ENCODE data around the gene GPR42.

Gene GPR42, protein sequence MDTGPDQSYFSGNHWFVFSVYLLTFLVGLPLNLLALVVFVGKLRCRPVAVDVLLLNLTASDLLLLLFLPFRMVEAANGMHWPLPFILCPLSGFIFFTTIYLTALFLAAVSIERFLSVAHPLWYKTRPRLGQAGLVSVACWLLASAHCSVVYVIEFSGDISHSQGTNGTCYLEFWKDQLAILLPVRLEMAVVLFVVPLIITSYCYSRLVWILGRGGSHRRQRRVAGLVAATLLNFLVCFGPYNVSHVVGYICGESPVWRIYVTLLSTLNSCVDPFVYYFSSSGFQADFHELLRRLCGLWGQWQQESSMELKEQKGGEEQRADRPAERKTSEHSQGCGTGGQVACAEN

GRCh38 chr19:35370722-35371121, at the start of gene GPR42:
TSS of gene GPR42 (plus strand) at chr19:35371068. CDS start at chr19:35371360, 292 bp downstream.
- H3K27me3 ChIP-seq (ENCODE audit: control insufficient read depth, insufficient read depth, low read length): no peaks in the 10 kb centered on the region
- no peaks in the 10 kb centered on the region for H3K9me3 ChIP-seq (ENCODE audit: control insufficient read depth, low read length)
- no peak within 1 kb of the TSS for H3K9ac ChIP-seq (ENCODE audit: low read length)
- H3K36me3 ChIP-seq (ENCODE audit: control insufficient read depth, insufficient read depth, low read length): no peaks in the 10 kb centered on the region
- H3K4me1 ChIP-seq (ENCODE audit: control insufficient read depth, insufficient read depth, low read length): peaks cover 10% of the 10 kb centered on the region
- no peak within 1 kb of the TSS for H3K4me3 ChIP-seq (ENCODE audit: low read length)

GRCh38 chr19:35321291-35321690, 49.6 kb upstream of the GPR42 start:
- Histone ChIP-seq H3K9ac (ENCODE audit: low read length) (no peak overlapping the region), H3K9me3 (ENCODE audit: control insufficient read depth, low read length) (no peaks in the 10 kb centered on the region), H3K4me1 (ENCODE audit: control insufficient read depth, insufficient read depth, low read length) (peaks cover 7% of the 10 kb centered on the region), H3K36me3 (ENCODE audit: control insufficient read depth, insufficient read depth, low read length) (no peaks in the 10 kb centered on the region), H3K27me3 (ENCODE audit: control insufficient read depth, insufficient read depth, low read length) (no peaks in the 10 kb centered on the region), H3K4me3 (ENCODE audit: low read length) (no peak overlapping the region)

DNA sequence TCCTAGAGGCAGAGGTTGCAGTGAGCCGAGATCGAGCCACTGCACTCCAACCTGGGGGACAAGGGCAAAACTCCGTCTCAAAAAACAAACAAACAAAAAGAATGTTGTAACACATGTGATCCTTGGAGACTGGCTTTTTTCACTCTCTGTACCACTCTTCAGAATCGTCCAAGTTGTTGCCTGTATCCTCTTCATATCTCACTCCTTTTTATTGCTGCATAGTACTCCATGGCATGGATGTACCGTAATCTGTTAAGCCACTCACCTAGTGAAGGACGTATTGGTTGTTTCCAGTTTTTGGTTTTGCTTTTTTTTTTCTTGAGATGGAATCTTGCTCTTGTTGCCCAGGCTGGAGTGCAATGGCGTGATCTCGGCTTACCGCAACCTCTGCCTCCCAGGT, 48.9 kb upstream of the GPR42 start:
- H3K4me3 ChIP-seq (ENCODE audit: low read length): no peak overlapping the region
- H3K9me3 ChIP-seq (ENCODE audit: control insufficient read depth, low read length): no peaks in the 10 kb centered on the region
- H3K27me3 ChIP-seq (ENCODE audit: control insufficient read depth, insufficient read depth, low read length): no peaks in the 10 kb centered on the region
- H3K36me3 ChIP-seq (ENCODE audit: control insufficient read depth, insufficient read depth, low read length): no peaks in the 10 kb centered on the region
- H3K4me1 ChIP-seq (ENCODE audit: control insufficient read depth, insufficient read depth, low read length): peaks cover 7% of the 10 kb centered on the region
- no peak overlapping the region for H3K9ac ChIP-seq (ENCODE audit: low read length)

DNA sequence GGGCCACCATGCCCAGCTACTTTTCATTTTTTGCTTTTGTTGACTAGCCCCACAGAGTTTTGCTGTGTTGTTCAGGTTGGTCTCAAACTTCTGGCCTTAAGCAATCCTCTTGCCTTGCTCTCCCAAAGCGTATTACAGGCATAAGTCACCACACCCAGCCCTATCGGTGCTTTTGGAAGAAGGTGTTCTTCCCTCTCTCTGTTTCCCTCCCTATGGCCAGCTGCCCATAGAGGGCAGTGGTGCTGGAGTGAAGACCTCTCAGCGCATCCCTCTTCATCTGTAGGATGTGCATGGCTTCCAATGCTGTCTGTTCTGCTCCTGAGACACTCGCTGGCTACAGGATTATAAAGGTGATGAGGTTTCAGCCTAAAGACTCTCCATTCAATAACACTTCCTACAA, 43.2 kb upstream of the GPR42 start:
- no peaks in the 10 kb centered on the region for H3K27me3 ChIP-seq (ENCODE audit: control insufficient read depth, insufficient read depth, low read length)
- H3K9me3 ChIP-seq (ENCODE audit: control insufficient read depth, low read length): no peaks in the 10 kb centered on the region
- no peak overlapping the region for H3K9ac ChIP-seq (ENCODE audit: low read length)

DNA sequence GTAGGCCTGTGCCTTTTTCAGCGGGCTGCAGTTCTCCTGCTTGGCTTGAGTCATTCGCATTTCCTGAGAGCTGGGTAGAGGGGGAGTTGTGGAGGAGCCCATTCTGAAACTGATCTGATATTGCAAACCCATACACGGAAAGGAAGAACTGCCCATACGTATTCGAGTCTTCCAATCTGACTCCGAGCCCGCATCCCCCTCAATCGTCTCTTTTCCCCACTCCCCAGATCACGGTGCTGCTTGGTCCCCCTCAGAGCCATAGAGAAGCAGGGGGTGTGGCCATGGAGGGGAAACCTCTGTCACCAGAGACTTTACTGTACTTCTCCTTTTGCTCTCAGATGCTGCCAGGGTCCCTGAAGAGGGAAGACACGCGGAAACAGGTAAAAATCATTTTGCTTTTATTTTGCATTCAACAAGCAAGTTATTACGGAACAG, 42.0 kb upstream of the GPR42 start, which contains the start of gene CD22:
CD22 (plus strand) TSS at position 337 of the 435 bp plus-strand sequence. CDS start 2,854 bp downstream, outside the sequence.
- H3K36me3 ChIP-seq (ENCODE audit: control insufficient read depth, insufficient read depth, low read length): no peaks in the 10 kb centered on the region
- no peak within 1 kb of the TSS for H3K9ac ChIP-seq (ENCODE audit: low read length)
- no peaks in the 10 kb centered on the region for H3K4me1 ChIP-seq (ENCODE audit: control insufficient read depth, insufficient read depth, low read length)
- no peaks in the 10 kb centered on the region for H3K9me3 ChIP-seq (ENCODE audit: control insufficient read depth, low read length)
- no peaks in the 10 kb centered on the region for H3K27me3 ChIP-seq (ENCODE audit: control insufficient read depth, insufficient read depth, low read length)
- no peak within 1 kb of the TSS for H3K4me3 ChIP-seq (ENCODE audit: low read length)

More for the DNA sequence above, 43.2 kb upstream of the GPR42 start:
- no peaks in the 10 kb centered on the region for H3K4me1 ChIP-seq (ENCODE audit: control insufficient read depth, insufficient read depth, low read length)
- no peaks in the 10 kb centered on the region for H3K36me3 ChIP-seq (ENCODE audit: control insufficient read depth, insufficient read depth, low read length)
- H3K4me3 ChIP-seq (ENCODE audit: low read length): no peak overlapping the region

GRCh38 chr19:35329323-35329722, 41.5 kb upstream of the GPR42 start:
- H3K4me3 ChIP-seq (ENCODE audit: low read length): no peak overlapping the region
- H3K4me1 ChIP-seq (ENCODE audit: control insufficient read depth, insufficient read depth, low read length): no peaks in the 10 kb centered on the region
- H3K9ac ChIP-seq (ENCODE audit: low read length): no peak overlapping the region
- no peaks in the 10 kb centered on the region for H3K9me3 ChIP-seq (ENCODE audit: control insufficient read depth, low read length)
- no peaks in the 10 kb centered on the region for H3K36me3 ChIP-seq (ENCODE audit: control insufficient read depth, insufficient read depth, low read length)
- no peaks in the 10 kb centered on the region for H3K27me3 ChIP-seq (ENCODE audit: control insufficient read depth, insufficient read depth, low read length)

DNA sequence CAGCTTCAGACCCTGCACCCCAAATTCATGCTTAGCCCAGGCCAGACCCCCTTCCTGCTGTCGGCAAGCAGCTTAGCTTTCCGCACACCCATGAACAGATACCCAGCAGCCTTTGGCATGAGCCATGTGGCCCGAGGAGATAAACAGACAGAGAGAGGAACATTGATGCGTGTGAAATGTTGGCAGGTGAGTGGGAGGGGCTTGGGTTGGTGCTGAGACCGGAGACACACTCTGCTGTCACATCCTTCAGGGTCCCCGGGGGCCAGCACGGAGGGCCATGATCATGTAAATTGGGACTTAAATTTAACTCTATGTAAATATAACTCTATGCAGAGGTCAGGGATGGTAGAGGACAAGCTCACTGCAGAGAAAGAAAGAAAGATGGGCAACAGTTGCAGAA, 40.4 kb upstream of the GPR42 start:
- Histone ChIP-seq H3K9me3 (ENCODE audit: control insufficient read depth, low read length) (no peaks in the 10 kb centered on the region), H3K9ac (ENCODE audit: low read length) (no peak overlapping the region), H3K4me1 (ENCODE audit: control insufficient read depth, insufficient read depth, low read length) (no peaks in the 10 kb centered on the region), H3K27me3 (ENCODE audit: control insufficient read depth, insufficient read depth, low read length) (no peaks in the 10 kb centered on the region), H3K36me3 (ENCODE audit: control insufficient read depth, insufficient read depth, low read length) (no peaks in the 10 kb centered on the region), H3K4me3 (ENCODE audit: low read length) (no peak overlapping the region)

DNA sequence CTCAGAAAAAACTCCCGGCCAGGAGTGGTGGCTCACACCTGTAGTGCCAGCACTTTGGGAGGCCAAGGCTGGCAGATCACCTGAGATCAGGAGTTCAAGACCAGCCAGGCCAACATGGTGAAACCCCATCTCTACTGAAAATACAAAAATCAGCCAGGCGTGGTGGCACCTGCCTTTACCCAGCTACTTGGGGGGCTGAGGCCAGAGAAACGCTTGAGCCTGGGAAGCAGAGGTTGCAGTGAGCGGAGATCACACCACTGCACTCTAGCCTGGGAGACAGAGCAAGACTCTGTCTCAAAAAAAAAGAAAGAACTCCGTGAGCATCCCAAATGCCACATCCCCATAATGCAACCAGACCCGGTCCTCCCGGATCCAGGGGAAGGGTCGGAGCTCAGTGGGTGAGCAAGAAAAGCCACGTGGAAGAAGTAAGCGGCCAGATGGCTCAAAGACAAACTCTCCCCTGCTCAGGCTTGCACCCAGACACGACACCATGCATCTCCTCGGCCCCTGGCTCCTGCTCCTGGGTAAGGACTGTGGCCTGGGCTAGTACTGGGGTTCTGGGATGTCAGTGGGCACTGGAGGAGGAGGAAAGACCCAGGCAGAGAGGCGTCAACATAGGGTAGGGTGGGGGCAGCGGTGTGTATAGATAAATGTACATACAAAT, 39.2 kb upstream of the GPR42 start:
- no peak overlapping the region for H3K9ac ChIP-seq (ENCODE audit: low read length)
- H3K4me1 ChIP-seq (ENCODE audit: control insufficient read depth, insufficient read depth, low read length): no peaks in the 10 kb centered on the region
- no peaks in the 10 kb centered on the region for H3K27me3 ChIP-seq (ENCODE audit: control insufficient read depth, insufficient read depth, low read length)
- no peaks in the 10 kb centered on the region for H3K9me3 ChIP-seq (ENCODE audit: control insufficient read depth, low read length)
- no peaks in the 10 kb centered on the region for H3K36me3 ChIP-seq (ENCODE audit: control insufficient read depth, insufficient read depth, low read length)
- H3K4me3 ChIP-seq (ENCODE audit: low read length): no peak overlapping the region

DNA sequence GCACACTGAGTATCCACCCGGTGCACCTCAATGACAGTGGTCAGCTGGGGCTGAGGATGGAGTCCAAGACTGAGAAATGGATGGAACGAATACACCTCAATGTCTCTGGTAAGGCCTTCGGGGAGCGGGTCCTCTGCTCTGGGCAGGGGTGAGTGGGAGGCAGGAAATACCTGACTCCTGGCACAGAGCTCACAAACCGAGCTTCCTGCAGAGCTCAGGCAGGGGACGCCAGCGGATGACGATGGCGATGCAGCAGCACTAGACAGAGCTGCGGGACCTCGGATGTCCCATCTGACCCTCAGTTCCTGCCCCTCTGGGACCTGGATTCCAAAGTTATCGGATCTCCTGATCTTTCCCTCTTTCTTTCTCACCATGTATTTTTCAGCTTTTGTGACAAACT, 38.1 kb upstream of the GPR42 start:
- no peak overlapping the region for H3K9ac ChIP-seq (ENCODE audit: low read length)
- H3K27me3 ChIP-seq (ENCODE audit: control insufficient read depth, insufficient read depth, low read length): no peaks in the 10 kb centered on the region
- no peaks in the 10 kb centered on the region for H3K36me3 ChIP-seq (ENCODE audit: control insufficient read depth, insufficient read depth, low read length)
- H3K9me3 ChIP-seq (ENCODE audit: control insufficient read depth, low read length): no peaks in the 10 kb centered on the region
- H3K4me1 ChIP-seq (ENCODE audit: control insufficient read depth, insufficient read depth, low read length): no peaks in the 10 kb centered on the region
- H3K4me3 ChIP-seq (ENCODE audit: low read length): no peak overlapping the region

GRCh38 chr19:35334144-35334753, 36.6 kb upstream of the GPR42 start:
- Histone ChIP-seq H3K4me1 (ENCODE audit: control insufficient read depth, insufficient read depth, low read length) (no peaks in the 10 kb centered on the region), H3K27me3 (ENCODE audit: control insufficient read depth, insufficient read depth, low read length) (no peaks in the 10 kb centered on the region), H3K9ac (ENCODE audit: low read length) (no peak overlapping the region), H3K36me3 (ENCODE audit: control insufficient read depth, insufficient read depth, low read length) (no peaks in the 10 kb centered on the region), H3K9me3 (ENCODE audit: control insufficient read depth, low read length) (no peaks in the 10 kb centered on the region), H3K4me3 (ENCODE audit: low read length) (no peak overlapping the region)

DNA sequence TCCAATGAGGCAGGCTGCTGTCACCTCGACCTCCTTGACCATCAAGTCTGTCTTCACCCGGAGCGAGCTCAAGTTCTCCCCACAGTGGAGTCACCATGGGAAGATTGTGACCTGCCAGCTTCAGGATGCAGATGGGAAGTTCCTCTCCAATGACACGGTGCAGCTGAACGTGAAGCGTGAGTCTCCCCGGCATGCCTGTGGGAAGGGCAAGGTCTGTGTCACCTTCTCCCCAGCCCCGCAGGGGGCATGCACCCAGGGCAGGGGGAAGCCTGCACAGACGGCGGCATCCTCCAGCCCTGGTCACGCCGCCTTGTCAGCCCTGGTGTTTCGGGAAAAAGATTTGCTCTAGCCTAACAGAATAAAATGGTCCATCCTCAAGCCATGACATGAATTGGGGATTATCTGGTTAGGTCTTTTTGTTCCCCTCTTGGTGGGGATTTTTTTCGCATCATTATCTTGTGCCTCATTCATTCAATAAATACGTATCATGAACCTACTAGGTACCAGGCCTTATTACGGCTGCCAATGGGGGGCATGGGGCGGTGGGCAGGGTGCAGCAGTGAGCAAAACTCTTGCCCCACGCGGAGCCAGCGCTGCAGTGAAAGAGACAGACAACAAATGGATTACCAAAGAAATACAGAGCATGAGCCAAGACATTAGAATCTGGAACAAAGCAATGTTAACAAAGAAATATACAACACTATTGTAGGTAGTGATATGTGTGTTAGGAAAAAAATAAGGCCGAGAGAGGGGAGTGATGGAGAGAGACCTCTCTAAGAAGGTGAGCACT, 34.5 kb upstream of the GPR42 start:
- Histone ChIP-seq H3K36me3 (ENCODE audit: control insufficient read depth, insufficient read depth, low read length) (no peaks in the 10 kb centered on the region), H3K9ac (ENCODE audit: low read length) (no peak overlapping the region), H3K4me3 (ENCODE audit: low read length) (no peak overlapping the region), H3K27me3 (ENCODE audit: control insufficient read depth, insufficient read depth, low read length) (no peaks in the 10 kb centered on the region), H3K9me3 (ENCODE audit: control insufficient read depth, low read length) (no peaks in the 10 kb centered on the region), H3K4me1 (ENCODE audit: control insufficient read depth, insufficient read depth, low read length) (no peaks in the 10 kb centered on the region)

Data from mucosa of stomach (tissue), 1 donor.